ENCODE data around the gene DGKA.

DNA sequence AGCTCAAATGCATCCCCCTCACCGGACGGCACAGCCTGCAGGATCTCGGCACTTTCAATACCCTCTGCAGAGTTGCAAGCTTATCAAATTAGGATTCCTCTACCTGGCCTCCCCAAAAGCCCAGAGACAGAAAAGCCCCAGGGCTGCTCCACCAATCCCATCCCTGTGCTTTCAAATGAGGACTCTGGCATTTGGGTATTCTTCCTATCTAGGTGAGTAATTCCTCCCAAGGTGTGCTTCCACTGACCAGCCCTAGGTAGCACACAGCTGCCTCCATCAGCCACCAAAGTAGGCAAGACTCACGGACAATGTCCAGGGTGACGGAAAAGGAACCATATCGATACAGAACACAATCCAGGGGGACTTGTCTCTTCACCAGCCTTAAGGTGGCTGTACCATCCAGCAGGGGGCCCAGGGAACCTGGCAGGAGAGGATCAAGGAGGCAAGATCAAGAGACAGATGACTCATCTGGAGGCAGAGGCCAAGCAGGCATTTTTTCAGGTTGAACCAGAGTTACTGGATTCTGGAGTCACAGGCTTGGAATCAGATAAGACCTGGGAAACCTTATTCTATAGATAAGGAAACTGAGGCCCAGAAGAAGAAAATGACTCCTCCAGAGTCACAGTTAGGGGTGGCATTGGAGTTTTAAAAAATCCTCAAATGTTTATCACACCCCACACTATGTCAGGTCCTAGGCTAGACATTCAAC lies 25.0 kb downstream of the DGKA start:
- no peak for TF ChIP-seq POLR2AphosphoS5 (IDR thresholded peaks at IDR 0.05)
- TF ChIP-seq POLR2A (IDR thresholded peaks at IDR 0.05), result no peak
- TF ChIP-seq, protein P1, sequence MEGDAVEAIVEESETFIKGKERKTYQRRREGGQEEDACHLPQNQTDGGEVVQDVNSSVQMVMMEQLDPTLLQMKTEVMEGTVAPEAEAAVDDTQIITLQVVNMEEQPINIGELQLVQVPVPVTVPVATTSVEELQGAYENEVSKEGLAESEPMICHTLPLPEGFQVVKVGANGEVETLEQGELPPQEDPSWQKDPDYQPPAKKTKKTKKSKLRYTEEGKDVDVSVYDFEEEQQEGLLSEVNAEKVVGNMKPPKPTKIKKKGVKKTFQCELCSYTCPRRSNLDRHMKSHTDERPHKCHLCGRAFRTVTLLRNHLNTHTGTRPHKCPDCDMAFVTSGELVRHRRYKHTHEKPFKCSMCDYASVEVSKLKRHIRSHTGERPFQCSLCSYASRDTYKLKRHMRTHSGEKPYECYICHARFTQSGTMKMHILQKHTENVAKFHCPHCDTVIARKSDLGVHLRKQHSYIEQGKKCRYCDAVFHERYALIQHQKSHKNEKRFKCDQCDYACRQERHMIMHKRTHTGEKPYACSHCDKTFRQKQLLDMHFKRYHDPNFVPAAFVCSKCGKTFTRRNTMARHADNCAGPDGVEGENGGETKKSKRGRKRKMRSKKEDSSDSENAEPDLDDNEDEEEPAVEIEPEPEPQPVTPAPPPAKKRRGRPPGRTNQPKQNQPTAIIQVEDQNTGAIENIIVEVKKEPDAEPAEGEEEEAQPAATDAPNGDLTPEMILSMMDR (IDR thresholded peaks at IDR 0.05), result peak in 1 of 2 donors; percentile 43

All from suprapubic skin (tissue), 4 donors.